Nephron progenitor cell (in vitro differentiated cells): ENCODE results near the gene SHQ1.
A peak's percentile ranks its signal among the peaks of the same experiment; 100 is the strongest.

Experiments
- DNase-seq: peaks from one replicate; pipeline ENCODE4 v3.0.0; 2021
- H3K27ac Mint-ChIP-seq: 2 replicates; pipeline ENCODE4 v1.8.0; 2021; ENCODE audit warnings: mild to moderate bottlenecking, moderate library complexity, mixed read lengths
- H3K27me3 Mint-ChIP-seq: 2 replicates; pipeline ENCODE4 v1.8.0; 2021; ENCODE audit warnings: mild to moderate bottlenecking, low read depth, mixed read lengths; ENCODE audit not compliant: poor library complexity
- H3K36me3 Mint-ChIP-seq: 2 replicates; pipeline ENCODE4 v1.8.0; 2021; ENCODE audit warnings: low read depth, mixed read lengths
- H3K4me1 Mint-ChIP-seq: 2 replicates; pipeline ENCODE4 v1.8.0; 2021; ENCODE audit warnings: mixed read lengths
- H3K4me3 Mint-ChIP-seq: 2 replicates; pipeline ENCODE4 v1.8.0; 2021; ENCODE audit warnings: mild to moderate bottlenecking, moderate library complexity, mixed read lengths
- H3K9me3 Mint-ChIP-seq: 2 replicates; pipeline ENCODE4 v1.8.0; 2021; ENCODE audit warnings: mild to moderate bottlenecking, moderate library complexity, mixed read lengths
- CTCF ChIP-seq: fragments of 200-600 bp; sonication (generic); IDR thresholded peaks from 2 replicates; pipeline ENCODE4 v1.5.0; 2021; ENCODE audit warnings: antibody characterized with exemption

The SHQ1 gene

GRCh38 chr3:72860053-72860452 lies 11.8 kb upstream of the SHQ1 start:
- no peak overlapping the region for H3K4me3 Mint-ChIP-seq
- H3K27ac Mint-ChIP-seq: no peak overlapping the region

GRCh38 chr3:72855001-72855400 lies 6.8 kb upstream of the SHQ1 start:
- Mint-ChIP-seq H3K4me1 (peaks cover 6% of the 10 kb centered on the region), H3K9me3 (no peaks in the 10 kb centered on the region), H3K4me3 (no peak overlapping the region), H3K27ac (no peak overlapping the region), H3K36me3 (no peaks in the 10 kb centered on the region), H3K27me3 (peaks cover 22% of the 10 kb centered on the region)
- no peak for DNase-seq
- TF ChIP-seq CTCF: no peak

More at GRCh38 chr3:72860053-72860452, 11.8 kb upstream of the SHQ1 start:
- TF ChIP-seq CTCF: no peak
- H3K27me3 Mint-ChIP-seq: peaks cover 8% of the 10 kb centered on the region
- no peaks in the 10 kb centered on the region for H3K36me3 Mint-ChIP-seq
- H3K9me3 Mint-ChIP-seq: no peaks in the 10 kb centered on the region
- DNase-seq: no peak
- peaks cover 4% of the 10 kb centered on the region for H3K4me1 Mint-ChIP-seq

DNA sequence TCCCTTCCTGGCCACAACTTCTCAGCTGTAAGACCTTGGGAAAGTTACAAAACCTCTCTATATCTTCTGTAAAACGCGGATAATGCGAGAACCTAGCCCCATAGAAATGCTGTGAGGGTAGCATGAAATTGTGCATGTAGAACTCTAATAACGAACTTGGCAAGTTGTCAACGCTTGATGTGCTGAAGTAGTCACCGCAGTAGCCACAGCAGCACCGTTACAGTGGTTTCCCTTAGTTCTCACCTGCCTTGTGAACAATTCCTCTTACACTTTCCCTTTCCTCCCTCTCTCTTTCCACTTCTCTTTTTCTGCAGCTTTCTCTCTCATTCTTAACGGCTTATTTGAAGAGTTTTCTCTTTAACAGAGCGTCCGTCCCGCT lies 447 bp upstream of the SHQ1 start:
- Mint-ChIP-seq H3K4me1 (peaks cover 36% of the 10 kb centered on the region), H3K27ac (no peak overlapping the region), H3K9me3 (no peaks in the 10 kb centered on the region), H3K27me3 (peaks cover 31% of the 10 kb centered on the region), H3K4me3 (peak overlapping the region; percentile 94), H3K36me3 (peaks cover 8% of the 10 kb centered on the region)
- no peak for TF ChIP-seq CTCF
- no peak for DNase-seq

GRCh38 chr3:72847282-72847681 lies 963 bp downstream of the SHQ1 start:
- Mint-ChIP-seq H3K4me3 (peak overlapping the region; percentile 94), H3K27me3 (peaks cover 31% of the 10 kb centered on the region), H3K27ac (no peak overlapping the region), H3K36me3 (peaks cover 20% of the 10 kb centered on the region), H3K4me1 (peaks cover 36% of the 10 kb centered on the region), H3K9me3 (peaks cover under 1% of the 10 kb centered on the region)
- DNase-seq: no peak
- no peak for TF ChIP-seq CTCF

- TF ChIP-seq CTCF: no peak
- Mint-ChIP-seq H3K9me3 (peaks cover 9% of the 10 kb centered on the region), H3K27me3 (peaks cover 25% of the 10 kb centered on the region), H3K4me1 (peaks cover 36% of the 10 kb centered on the region), H3K27ac (no peak overlapping the region), H3K4me3 (peak overlapping the region; percentile 26), H3K36me3 (peaks cover 31% of the 10 kb centered on the region)
- DNase-seq: no peak
Measured at GRCh38 chr3:72846166-72846565, 2.1 kb downstream of the SHQ1 start.

DNA sequence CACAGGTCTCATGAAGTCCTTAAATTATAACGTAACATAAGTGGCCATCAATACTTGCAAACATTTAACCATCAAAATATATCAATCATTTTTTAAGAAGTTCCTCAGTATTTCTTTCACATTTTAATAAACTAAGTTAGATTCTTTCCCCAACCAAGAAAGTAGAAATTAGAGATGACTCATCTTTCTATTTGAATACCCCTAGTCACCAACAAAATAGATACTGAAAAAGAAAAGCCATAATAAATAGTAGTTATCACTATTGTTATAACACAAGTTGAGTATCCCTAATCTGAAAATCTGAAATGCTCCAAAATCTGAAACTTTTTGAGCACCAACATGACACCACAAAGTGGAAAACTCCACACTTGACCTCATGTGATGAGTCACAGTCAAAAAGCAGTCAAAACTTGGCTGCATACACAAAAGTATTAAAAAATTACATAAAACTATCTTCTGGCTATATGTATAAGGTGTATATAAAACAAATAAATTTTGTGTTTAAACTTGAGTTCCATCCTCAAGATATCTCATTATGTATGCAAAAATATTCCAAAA lies 3.7 kb downstream of the SHQ1 start:
- peaks cover 13% of the 10 kb centered on the region for H3K27me3 Mint-ChIP-seq
- no peak overlapping the region for H3K27ac Mint-ChIP-seq
- no peak for DNase-seq
- H3K4me1 Mint-ChIP-seq: peaks cover 35% of the 10 kb centered on the region
- H3K9me3 Mint-ChIP-seq: peaks cover 10% of the 10 kb centered on the region
- H3K4me3 Mint-ChIP-seq: no peak overlapping the region
- no peak for TF ChIP-seq CTCF
- peaks cover 40% of the 10 kb centered on the region for H3K36me3 Mint-ChIP-seq
